Stimulated activated CD4-positive, alpha-beta T cell treated with anti-CD3 and anti-CD28 coated beads, Interleukin-4, amount 100 ng/mL, for 48 hours (primary cell): Measurements from ENCODE around the gene TARBP1.
"Not testable (repeated sequence)": the region's sequence is repeated elsewhere in the genome, so short reads cannot be mapped to it uniquely, and the experiment has no call there.

Experiments
- DNase-seq, 2 donors: peaks; one replicate each; pipeline ENCODE4 v3.0.0-alpha.2; 2020; ENCODE audit warnings: low read depth in 2 of 2

Gene TARBP1

DNA sequence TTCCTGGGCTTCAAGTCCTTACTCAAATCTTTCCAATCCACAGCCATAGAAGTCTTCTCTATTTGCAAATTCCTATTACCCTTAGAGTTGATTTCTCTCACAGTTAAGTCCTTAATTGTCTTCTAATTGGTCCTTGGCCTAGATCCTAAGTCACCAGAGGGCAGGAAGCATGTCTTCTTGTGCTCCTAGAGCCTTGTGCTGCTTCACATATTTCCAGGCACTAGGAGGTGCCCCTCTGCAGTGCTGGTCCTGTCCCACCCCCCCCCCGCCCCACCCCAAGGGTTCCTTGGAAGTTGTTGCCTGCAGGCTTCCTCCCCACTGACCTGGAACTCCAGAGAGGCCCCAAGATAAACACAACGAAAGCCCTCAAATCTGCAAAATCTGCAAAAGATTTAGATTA, 28.1 kb upstream of the TARBP1 start:
- no peak for DNase-seq

DNA sequence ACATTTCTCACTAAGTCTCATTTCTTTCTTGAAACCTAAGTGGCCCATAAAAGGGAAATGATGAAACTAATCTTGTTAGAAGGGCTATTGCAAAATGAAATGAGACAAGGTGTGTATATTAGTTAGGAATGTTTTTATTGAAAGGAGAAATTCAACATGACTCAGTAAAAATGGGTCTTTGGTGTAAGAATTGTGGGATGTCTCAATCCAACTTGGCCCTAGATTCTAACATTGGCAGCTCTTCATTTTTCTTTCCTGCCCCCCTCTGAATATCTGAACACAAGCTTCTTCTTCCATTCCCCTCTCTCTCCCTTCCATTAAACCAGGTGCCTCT, 26.8 kb upstream of the TARBP1 start:
- no peak for DNase-seq

DNA sequence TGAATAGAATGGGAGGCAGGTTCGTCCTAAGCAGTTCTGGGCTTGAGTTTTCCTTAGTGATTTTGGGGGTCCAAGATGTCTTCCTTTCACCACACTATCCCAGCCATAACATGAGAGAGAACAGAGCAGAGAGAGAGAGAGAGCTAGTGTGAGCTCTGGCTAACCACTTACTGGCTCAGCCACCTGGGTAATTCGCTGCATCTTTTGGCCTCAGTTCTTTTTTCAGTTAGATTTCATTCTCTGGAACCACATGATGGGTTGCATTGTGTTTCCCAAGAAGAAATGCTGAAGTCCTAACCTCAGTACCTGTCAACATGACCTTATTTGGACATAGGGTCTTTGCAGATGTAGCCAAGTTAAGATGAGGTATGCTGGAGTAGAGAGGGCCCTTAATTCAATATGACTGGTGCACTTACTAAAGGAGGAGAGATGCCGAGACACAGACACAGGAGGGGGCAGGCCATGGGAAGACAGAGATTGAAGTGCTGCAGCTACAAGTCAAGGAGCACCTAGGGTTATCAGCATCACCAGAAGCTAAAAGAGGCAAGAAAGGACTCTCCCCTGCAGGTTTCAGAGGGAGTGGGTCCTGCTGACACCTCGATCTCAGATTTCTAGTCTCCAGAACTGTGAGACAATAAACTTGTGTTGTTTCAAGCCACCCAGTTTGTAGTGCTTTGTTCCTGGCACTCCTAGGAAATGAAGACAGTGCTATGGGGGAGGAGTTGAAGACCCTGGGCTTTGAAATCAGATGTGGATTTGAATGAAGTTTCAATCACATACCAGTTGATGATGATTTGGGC, 26.2 kb upstream of the TARBP1 start:
- DNase-seq = no peak

DNA sequence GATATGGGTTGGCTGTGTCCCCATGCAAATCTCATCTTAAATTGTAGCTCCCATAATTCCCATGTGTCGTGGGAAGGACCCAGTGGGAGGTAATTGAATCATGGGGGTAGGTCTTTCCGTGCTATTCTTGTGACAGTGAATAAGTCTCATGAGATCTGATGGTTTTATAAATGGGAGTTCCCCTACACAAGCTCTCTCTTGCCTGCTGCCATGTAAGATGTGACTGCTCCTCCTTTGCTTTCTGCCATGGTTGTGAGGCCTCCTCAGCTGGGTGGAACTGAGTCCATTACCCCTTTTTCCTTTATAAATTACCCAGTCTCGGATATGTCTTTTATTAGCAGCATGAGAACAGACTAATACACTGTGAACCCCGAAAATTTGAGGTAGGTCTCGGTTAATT, 25.3 kb upstream of the TARBP1 start:
- DNase-seq = not testable (repeated sequence)

DNA sequence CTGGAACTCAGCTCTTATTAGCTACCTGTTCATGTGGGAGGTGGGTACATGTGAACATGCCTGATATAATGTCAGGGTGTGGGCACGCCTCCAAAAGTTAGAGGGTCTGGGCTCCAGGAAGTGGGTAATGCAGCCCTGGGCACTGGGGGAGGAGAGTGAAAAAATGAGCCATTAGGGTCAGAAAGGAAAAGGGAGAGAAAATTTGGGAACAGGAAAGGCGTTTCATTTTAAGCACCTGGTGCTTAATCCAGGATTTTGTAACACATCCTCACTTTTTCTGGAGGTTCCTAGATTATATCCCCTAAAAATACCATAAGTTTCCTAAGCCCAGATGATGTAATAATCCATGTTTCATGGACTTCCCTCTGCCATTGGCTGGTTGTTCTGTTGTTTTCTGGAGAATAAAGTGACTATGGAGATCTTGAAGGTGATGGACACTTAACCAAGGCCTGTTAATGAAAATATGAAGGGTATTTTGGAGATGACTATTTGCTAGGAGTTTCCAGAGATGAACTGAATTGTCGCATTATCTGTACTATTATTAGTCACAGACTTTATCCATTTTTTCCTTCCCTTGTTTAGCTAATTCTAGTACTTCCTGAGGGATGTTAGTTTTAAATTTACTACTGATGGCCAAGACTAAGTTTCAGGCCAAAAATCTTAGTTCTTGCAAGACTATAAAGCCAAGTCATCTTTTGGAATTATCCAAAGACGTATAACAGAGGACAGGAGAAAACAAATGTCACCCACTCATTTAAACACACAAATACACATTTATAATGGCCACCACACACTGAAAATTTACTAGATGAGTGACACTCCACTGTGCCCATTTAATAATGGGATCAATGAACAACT, 24.4 kb upstream of the TARBP1 start:
- DNase-seq = no peak

DNA sequence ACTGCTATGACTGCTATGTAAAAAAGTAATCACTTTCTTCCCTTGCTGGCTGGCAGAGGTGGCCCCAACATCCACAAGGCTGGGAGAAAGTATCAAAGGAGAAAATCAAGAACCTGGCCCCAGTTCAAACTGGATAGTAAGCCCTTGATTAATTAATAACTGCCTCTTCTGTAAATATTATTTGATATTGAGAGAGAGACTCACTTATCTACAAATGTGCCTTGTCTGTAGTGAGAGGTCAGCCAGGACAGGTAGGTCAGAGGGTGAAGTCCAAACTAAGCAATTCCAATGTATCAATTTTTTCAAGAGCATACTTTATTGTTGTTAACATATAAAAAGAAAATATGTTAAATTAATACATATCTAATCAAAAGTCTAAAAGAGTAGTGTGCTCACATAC, 23.8 kb upstream of the TARBP1 start:
- no peak for DNase-seq

DNA sequence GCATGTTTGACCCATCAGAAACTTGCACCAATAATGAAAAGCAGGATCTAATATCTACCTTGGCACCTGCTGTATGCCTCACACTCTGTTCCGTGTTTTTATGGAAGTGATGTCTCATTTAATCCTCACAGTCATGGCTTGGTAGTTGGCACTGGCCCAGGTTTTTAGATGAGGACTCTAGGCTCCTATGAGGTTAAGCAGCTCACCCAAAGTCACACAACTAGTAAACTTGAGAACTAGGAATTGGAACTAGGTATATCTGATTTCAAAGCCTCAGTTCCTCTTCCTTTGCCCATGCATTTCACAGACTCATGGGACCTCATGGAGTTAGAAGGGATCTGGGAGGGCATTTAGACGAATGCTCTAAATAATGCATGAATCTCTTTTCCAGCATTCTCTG, 21.3 kb upstream of the TARBP1 start:
- peak in 1 of 2 donors; percentile 39 for DNase-seq

DNA sequence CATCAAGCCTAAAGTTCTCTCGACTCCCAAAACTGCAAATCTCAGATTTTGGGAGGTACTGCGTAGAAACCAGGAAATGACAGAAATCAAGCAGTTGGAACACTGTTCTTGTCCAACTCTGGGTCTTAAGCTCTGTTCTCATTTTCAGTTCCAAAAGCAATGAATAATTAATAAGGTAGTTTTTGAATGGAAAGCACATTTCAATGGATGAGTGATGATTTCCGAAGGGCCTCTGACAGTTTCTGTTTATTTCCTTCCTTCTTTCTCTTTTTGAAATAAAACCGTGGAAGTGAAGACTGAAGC, 20.9 kb upstream of the TARBP1 start:
- no peak for DNase-seq

DNA sequence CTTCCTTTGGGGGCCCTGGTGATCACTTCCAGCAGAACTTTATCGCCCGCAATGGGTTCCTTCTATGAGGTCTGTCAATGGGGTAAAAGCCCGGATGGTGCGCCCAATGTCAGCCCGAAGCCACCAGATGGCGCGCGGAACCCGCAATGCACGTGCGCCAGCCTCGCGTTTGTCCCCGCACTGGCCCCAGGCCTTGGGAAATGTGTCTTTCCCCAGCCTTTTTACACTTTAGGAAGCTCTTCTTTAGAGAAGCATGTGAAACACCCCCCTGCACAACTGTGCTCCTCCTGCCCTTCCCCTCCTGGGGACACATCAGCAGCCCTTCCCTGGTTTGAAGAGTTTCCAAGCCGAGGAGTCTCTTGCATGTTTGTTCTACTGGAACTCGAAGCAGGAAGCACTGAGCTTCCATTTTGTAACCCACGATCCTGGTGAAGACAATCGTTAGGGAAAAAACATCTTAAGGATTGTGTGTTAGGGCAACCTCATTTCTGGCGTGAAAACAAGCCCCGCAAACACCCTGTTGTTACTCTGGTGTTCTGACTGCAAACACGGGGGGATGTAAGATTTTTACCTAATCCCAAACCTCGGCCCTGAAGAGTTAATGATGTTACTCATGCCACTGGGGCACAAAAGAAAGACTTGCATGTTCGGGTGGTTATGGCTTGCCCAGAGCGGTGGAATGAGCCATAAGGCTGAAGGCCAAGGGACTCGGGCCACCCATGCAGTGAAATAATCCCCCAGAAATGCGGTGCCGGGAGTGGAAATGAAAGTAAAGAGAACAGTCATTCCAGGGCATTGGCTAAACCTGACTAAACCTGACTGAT, 20.4 kb upstream of the TARBP1 start:
- DNase-seq = peak; percentile 80 to 84

DNA sequence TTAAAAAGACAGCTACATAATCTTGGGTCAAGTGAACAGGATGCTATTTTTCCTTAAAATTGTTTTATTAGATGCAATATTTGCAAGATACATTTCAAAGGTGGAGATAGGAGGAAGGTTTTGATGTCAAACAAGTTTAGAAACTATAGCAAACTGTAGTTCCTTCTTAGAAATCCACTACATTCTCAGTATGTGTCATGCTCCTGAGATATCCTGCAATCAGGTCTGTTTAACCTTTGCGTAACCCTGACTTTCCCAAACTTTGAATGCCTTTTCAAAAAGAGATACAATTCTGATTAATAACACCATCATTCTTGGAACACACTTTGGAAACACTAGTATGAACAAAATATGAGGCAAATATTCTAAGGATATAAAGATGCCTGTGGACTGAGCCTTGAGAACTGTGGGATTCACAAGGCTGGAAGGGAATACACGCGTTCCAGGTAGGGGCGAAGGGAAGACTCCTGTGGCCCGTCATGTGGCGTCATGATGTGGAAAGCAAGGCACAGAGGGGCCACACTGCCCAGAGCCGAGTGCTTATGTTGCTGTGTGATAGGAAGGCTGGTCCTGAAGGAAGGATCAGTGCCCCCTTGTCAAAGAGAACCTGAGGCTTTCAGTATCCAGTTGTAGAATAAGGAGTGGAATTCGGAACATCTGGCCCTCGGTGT, 19.6 kb upstream of the TARBP1 start:
- no peak for DNase-seq

DNA sequence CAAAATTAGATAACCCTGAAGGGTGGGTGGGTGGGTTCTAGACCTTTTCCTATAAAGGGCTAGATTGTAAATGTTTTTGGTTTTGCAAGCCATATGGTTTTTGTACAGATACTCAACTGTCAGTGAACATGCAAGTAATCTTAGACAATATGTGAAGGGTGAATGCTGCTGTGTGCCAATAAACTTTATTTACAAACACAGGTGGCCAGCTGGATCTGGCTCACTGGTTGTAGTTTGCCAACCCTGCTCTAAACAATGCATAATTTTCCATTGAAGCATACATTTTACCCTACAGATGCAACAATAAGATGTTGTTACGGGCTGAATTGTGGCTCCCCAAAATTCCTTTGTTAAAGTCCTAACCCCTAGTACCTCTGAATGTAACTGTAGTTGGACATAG, 18.6 kb upstream of the TARBP1 start:
- DNase-seq = no peak

DNA sequence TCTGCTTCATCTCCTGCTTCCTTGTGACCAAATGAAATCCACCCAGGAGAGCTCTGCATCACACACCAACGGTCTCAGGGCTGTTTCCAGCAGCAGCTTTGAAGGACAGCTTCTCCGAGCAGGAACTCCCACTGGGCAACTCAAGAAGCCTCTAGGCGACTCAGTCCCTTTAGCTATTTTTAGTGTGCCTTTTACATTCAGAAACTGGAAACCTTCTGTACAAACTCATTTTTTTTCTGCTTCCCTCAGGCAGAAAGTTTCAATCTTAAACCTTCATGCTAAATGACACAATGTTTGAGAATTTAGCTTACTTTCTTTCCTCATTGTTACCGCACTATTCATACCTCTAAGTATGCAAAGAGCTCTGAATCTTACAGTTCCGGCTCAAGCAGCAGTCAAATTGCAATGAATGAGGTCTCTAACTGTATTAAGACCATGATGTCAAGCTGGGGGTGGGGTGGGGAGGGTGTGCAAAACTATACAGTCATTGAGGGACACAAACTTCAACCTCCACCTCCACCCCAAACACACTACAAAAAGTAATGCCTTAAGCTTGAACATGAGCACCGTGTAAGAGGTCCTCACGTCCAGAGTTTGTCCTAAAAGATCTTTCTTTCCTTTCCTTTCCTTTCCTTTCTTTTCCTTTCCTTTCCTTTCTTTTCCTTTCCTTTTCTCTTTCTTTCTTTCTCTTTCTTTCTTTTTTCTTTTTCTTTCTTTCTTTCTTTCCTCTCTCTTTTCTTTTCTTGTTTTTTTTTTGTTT, 16.4 kb upstream of the TARBP1 start:
- DNase-seq = no peak

DNA sequence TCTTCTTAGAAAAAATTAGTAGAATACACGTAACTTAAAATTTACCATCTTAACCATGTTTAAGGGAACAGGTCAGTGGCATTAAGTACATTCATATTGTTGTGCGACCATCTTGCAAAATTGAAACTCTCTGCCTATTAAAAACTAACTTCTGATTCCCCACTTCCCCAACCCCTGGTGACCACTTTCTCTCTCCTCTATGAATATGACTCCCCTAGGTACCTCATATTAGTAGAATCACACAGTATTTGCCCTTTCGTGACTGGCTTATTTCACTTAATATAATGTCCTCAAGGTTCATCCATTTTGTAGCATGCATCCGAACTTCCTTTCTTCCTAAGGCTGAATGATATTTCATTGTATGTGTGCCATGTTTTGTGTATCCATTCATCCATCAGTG, 15.1 kb upstream of the TARBP1 start:
- DNase-seq = no peak

DNA sequence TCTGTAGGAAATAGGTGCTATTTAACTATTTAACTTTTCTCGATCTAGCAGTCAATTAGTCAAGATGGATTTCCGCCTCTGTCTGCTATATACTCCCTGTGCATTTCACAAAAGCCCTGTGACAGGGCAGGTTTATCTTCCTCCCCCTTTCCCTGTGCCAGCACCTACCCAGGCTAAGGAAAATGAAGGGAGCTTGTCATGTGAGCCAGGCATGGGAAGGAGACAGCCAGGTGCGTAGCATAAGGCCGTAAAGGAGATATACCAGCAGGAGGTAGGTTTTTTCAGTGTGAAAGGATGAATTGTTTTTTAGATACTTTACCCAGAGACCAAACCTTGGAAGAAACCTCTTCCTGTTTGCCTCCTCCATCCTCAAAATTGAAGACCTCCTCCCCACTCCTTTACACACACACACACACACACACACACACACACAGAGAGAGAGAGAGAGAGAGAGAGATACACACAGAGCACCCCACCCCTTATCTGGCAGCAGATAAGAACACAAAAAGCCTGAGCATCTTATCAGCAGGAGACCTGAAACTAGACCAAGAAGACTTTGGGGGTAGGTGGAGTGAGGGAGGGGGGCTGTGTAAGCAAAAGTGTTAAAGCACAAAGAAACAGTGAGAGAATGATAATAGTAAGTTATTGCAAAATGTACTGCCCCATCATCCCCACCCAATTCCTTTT, 12.0 kb upstream of the TARBP1 start:
- DNase-seq = no peak

DNA sequence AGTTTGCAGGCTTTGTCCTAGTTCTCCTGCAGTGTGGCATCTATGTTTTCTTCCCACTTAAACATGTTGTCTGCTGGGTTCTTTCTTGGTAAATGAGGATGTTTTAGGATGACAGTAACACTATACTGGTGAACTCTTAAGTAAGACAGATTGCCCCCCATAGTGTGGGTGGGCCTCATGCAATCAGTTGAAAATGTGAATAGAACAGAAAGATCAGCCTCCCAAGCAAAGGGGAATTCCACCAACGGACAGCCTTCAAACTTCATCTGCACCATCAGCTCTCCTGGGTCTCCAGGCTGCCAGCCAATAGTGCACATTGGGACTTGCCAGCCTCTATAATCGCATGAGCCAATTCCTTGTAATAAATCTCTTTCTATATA, 10.7 kb upstream of the TARBP1 start:
- no peak for DNase-seq

DNA sequence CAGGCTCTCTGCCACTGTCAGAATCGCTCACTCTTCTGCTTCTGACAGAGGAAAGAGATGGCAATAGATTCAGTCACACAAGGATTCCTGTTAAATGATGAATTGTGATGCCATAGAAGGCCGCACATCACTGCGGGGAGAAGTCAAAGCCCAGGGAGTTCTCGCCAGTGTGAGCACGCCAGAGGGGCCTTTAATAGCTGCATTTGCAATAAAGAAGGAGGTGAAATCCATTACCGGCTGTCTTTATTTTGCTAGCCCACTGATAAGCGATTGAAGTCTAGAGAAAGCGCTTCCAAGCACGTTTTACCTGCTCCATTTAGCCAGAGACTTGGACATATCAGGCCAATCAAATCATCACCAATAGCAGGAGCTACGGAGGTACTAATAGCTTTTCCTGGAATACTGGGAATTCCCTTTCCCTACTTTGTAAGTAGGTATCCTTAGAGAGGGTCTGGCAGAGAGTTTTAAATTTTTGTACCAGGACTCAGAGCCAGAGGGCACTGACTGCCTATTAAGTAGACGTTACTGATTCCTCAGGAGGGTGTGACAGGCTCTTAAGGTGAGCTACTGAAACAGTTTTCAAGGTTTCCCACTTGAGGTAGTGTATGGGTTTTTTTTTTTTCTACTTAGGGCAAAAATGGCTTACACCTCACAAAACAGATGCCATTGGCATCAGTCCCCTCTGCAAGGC, 10.2 kb upstream of the TARBP1 start:
- no peak for DNase-seq

DNA sequence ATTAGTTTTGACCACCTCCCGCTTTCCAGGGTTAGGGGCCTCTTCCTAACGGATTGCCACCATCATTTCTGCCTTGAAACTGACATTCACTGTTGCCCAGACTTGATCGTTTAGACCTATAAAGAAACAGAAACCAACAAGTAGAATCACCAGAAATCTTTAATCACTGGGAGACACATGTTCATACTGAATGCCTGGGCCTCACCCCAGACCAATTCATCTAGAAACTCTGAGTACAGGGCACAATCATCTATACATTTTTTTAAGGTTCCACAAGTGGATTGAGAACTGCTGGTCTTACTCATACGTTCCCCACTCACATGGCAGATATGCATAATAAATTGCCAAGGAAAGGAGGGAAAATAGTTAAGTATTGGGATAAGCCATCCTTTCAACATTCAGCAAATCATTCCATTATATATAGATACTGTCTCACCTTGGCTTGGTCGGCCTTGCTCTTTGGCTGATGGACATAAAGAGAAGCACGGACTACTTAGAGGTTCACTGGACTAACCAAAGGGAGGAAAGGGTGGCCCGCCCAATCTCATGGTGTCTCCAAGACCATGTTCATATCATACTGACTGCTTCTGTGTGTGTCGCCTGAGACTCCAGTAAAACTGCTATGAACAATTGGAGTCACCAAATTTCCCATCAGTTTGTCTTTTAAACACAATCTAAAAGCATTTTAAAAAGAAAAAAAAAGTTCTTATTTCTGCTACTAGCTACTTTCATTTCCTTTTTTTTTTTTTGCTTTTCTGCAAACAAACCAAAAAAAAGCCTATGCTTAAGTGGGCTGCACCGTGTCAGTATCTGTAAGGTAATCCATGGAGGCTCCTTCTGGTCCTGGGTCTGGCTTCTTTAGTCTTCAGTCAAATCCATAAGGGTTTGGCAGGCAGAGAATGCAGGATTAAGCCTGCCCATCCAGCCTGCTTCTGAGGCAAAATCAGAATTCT, 9.4 kb upstream of the TARBP1 start:
- DNase-seq = peak in 1 of 2 donors; percentile 38

DNA sequence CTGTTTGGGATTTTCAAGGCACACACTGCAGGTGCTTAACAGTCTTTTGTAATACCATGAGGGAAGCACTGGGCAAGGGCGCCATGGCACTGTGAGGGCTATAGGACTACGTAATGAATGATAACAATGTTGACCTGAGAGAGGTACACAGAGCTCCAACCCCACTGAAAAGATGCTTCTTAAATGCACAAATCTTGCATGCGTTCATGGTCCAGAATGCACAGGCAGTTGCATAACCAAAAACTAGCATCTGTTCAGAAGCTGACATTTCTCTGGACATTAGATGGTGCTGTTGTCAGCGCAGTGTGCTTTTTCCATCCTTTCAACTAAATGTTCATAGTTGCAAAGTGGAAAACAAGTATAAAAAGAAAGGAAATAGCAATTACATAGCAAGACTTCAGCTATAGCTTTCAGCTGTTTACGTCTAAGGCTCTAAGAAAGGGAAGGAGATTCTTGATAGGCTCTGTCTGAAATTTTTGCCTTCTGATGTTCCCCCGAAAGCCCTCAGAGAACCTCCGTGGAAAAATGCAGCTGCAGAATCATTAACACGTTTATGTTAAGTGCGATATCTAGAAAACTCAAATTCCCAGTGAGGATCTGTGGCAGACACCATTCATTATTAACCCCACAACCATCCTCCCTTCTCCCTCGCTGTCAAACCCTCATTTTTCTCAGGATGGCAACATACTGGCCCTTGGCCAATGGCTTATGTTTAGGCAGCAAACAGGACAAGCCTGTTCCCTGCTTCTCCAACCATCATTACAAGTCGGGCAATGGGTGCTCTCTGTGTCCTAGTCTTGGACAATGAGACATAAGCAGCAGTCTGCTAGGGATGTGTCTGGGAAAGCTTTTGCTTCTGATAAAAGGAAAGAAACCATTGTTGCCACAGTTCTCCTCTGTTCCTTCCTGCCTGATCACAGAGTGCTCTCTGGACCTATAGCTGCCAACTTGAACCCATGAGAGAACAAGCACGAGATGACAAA, 8.2 kb upstream of the TARBP1 start:
- DNase-seq = no peak
